H9 (cell line): ENCODE results near the gene MUC2. TPM values are rescaled to one million over a fixed set of nuclear protein-coding genes. Genes with fewer than 3 reads are reported as not detected.

Experiments used
- DNase-seq: peaks from one replicate; pipeline ENCODE4 v3.0.0-alpha.2; 2017
- H2AFZ ChIP-seq: one replicate; pipeline ENCODE4 v1.6.1; 2013; ENCODE audit warnings: mild to moderate bottlenecking, low read length, control low read depth, moderate library complexity
- H2AK5ac ChIP-seq: 2 replicates; pipeline ENCODE4 v1.6.1; 2013; ENCODE audit warnings: low read length, control low read depth, mixed read lengths; ENCODE audit not compliant: insufficient read length
- H2BK120ac ChIP-seq: one replicate; pipeline ENCODE4 v1.6.1; 2013; ENCODE audit warnings: low read depth, mild to moderate bottlenecking, low read length, control low read depth, inconsistent platforms; ENCODE audit not compliant: poor library complexity, severe bottlenecking
- H2BK12ac ChIP-seq: 2 replicates; pipeline ENCODE4 v1.6.1; 2013; ENCODE audit warnings: low read length, control low read depth, mixed read lengths, low read depth; ENCODE audit not compliant: insufficient read length
- H2BK15ac ChIP-seq: 2 replicates; pipeline ENCODE4 v1.6.1; 2013; ENCODE audit warnings: low read depth, low read length, control low read depth
- H2BK20ac ChIP-seq: one replicate; pipeline ENCODE4 v1.6.1; 2013; ENCODE audit warnings: low read depth, mild to moderate bottlenecking, low read length, control low read depth, inconsistent platforms; ENCODE audit not compliant: poor library complexity, severe bottlenecking
- H2BK5ac ChIP-seq: 2 replicates; pipeline ENCODE4 v1.6.1; 2013; ENCODE audit warnings: low read length, control low read depth, mixed read lengths; ENCODE audit not compliant: insufficient read length
- H3K14ac ChIP-seq: 2 replicates; pipeline ENCODE4 v1.6.1; 2013; ENCODE audit warnings: low read length, control low read depth; ENCODE audit not compliant: insufficient read depth
- H3K18ac ChIP-seq: 2 replicates; pipeline ENCODE4 v1.6.1; 2013; ENCODE audit warnings: low read depth, mild to moderate bottlenecking, mixed read lengths, low read length, control low read depth; ENCODE audit not compliant: insufficient read length
- H3K23ac ChIP-seq: 2 replicates; pipeline ENCODE4 v1.6.1; 2013; ENCODE audit warnings: low read length, control low read depth, mixed read lengths, low read depth; ENCODE audit not compliant: insufficient read length
- H3K23me2 ChIP-seq: 2 replicates; pipeline ENCODE4 v1.6.1; 2013; ENCODE audit warnings: low read depth, mild to moderate bottlenecking, mixed read lengths, low read length, control low read depth; ENCODE audit not compliant: insufficient read length, poor library complexity, severe bottlenecking
- H3K27ac ChIP-seq: 2 replicates; pipeline ENCODE4 v1.5.1; 2013; ENCODE audit warnings: low read length, control low read depth, mixed read lengths, low read depth; ENCODE audit not compliant: insufficient read length
- H3K27me3 ChIP-seq: 2 replicates; pipeline ENCODE4 v1.6.1; 2013; ENCODE audit warnings: low read length, control low read depth, inconsistent platforms; ENCODE audit not compliant: insufficient read depth
- H3K4ac ChIP-seq: 2 replicates; pipeline ENCODE4 v1.6.1; 2013; ENCODE audit warnings: low read depth, mild to moderate bottlenecking, control low read depth, inconsistent platforms, low read length, moderate library complexity
- H3K4me1 ChIP-seq: 2 replicates; pipeline ENCODE4 v1.6.1; 2013; ENCODE audit warnings: low read length, control low read depth, inconsistent platforms; ENCODE audit not compliant: insufficient read depth
- H3K4me2 ChIP-seq: 2 replicates; pipeline ENCODE4 v1.6.1; 2013; ENCODE audit warnings: low read length, control low read depth, mixed read lengths; ENCODE audit not compliant: insufficient read length, insufficient read depth
- H3K56ac ChIP-seq: 2 replicates; pipeline ENCODE4 v1.6.1; 2013; ENCODE audit warnings: low read depth, mild to moderate bottlenecking, mixed read lengths, low read length, control low read depth; ENCODE audit not compliant: insufficient read length
- H3K79me1 ChIP-seq: 2 replicates; pipeline ENCODE4 v1.6.1; 2013; ENCODE audit warnings: low read depth, mild to moderate bottlenecking, moderate library complexity, low read length, control low read depth, inconsistent platforms; ENCODE audit not compliant: insufficient read depth, poor library complexity, severe bottlenecking
- H3K79me2 ChIP-seq: 2 replicates; pipeline ENCODE4 v1.6.1; 2013; ENCODE audit warnings: low read length, control low read depth, inconsistent platforms; ENCODE audit not compliant: insufficient read depth
- H3K9ac ChIP-seq: 2 replicates; pipeline ENCODE4 v1.6.1; 2013; ENCODE audit warnings: low read length, control low read depth, mixed read lengths; ENCODE audit not compliant: insufficient read length; ENCODE audit errors: extremely low read depth
- H3K9me3 ChIP-seq: one replicate; pipeline ENCODE4 v1.6.1; 2013; ENCODE audit warnings: low read depth, low read length, inconsistent platforms; ENCODE audit not compliant: control insufficient read depth
- H3T11ph ChIP-seq: one replicate; pipeline ENCODE4 v1.6.1; 2013; ENCODE audit warnings: mild to moderate bottlenecking, low read length, control low read depth, inconsistent platforms
- H4K20me1 ChIP-seq: one replicate; pipeline ENCODE4 v1.6.1; 2013; ENCODE audit not compliant: control insufficient read depth, insufficient read length, insufficient read depth
- H4K5ac ChIP-seq: 2 replicates; pipeline ENCODE4 v1.6.1; 2013; ENCODE audit warnings: low read depth, mild to moderate bottlenecking, mixed read lengths, low read length, control low read depth; ENCODE audit not compliant: insufficient read length
- H4K8ac ChIP-seq: replicated peaks from 2 replicates; pipeline ENCODE4 v1.6.1; 2013; ENCODE audit warnings: low read length, control low read depth, mixed read lengths, low read depth; ENCODE audit not compliant: insufficient read length
- H4K91ac ChIP-seq: 2 replicates; pipeline ENCODE4 v1.6.1; 2013; ENCODE audit warnings: low read depth, mild to moderate bottlenecking, moderate library complexity, mixed read lengths, low read length, control low read depth; ENCODE audit not compliant: insufficient read length
- H3K27ac Mint-ChIP-seq, 3 experiments: 2 replicates in 2 of 3; 3 replicates in 1 of 3; pipeline ENCODE4 v1.8.0; 2020 to 2021; ENCODE audit warnings: mixed read lengths in 3 of 3, mild to moderate bottlenecking in 1 of 3, moderate library complexity in 1 of 3
- H3K27me3 Mint-ChIP-seq: 2 replicates; pipeline ENCODE4 v1.8.0; 2021; ENCODE audit warnings: low read depth, mild to moderate bottlenecking, moderate library complexity, mixed read lengths
- H3K36me3 Mint-ChIP-seq, 3 experiments: 2 replicates in 2 of 3; 3 replicates in 1 of 3; pipeline ENCODE4 v1.8.0; 2020 to 2021; ENCODE audit warnings: low read depth in 3 of 3, mixed read lengths in 3 of 3; ENCODE audit not compliant: insufficient read depth in 1 of 3
- H3K4me1 Mint-ChIP-seq, 2 experiments: 2 replicates each; pipeline ENCODE4 v1.8.0; 2020; ENCODE audit warnings: mixed read lengths in 2 of 2
- H3K4me3 Mint-ChIP-seq, 2 experiments: 2 replicates in 1 of 2; 3 replicates in 1 of 2; pipeline ENCODE4 v1.8.0; 2020 to 2021; ENCODE audit warnings: mild to moderate bottlenecking in 2 of 2, mixed read lengths in 2 of 2, moderate library complexity in 1 of 2
- H3K9me3 Mint-ChIP-seq, 2 experiments: 2 replicates in 1 of 2; 3 replicates in 1 of 2; pipeline ENCODE4 v1.8.0; 2020; ENCODE audit warnings: mild to moderate bottlenecking in 2 of 2, mixed read lengths in 2 of 2, moderate library complexity in 1 of 2
- CTCF ChIP-seq: fragments of 200-600 bp; sonication (generic); conservative IDR thresholded peaks from 3 replicates; pipeline ENCODE4 v1.8.0; 2021; ENCODE audit warnings: antibody characterized with exemption, mild to moderate bottlenecking
- WGBS: extraction: QIAGEN DNeasy Blood & Tissue Kit; methylation state at CpG from one replicate; pipeline ENCODE4 v1.1.7; 2013; ENCODE audit warnings: missing lambda C conversion rate, low lambda C conversion rate, mixed read lengths; ENCODE audit not compliant: insufficient read length; ENCODE audit errors: extremely low coverage; 5-methylcytosine and 5-hydroxymethylcytosine counted together
- total RNA-seq: library from RNA; stranded (reverse); gene quantifications from 2 replicates; pipeline ENCODE4 v1.2.1, GENCODE V29; 2021

Gene MUC2
- total RNA-seq, 1 experiment from 2014 or later: not detected

- Histone ChIP-seq H3K79me1 (no peaks in the 10 kb centered on the region), H4K5ac (no peak overlapping the region), H2BK15ac (no peak overlapping the region), H3K23ac (no peak overlapping the region), H3K9me3 (no peaks in the 10 kb centered on the region), H4K91ac (no peak overlapping the region), H2BK12ac (no peak overlapping the region), H4K8ac (no peak overlapping the region), H3K9ac (no peak overlapping the region), H3K18ac (no peak overlapping the region), H3K23me2 (no peaks in the 10 kb centered on the region), H3T11ph (no peak overlapping the region), H3K4me1 (no peaks in the 10 kb centered on the region), H3K4ac (no peak overlapping the region), H3K79me2 (no peaks in the 10 kb centered on the region), H3K14ac (no peak overlapping the region), H3K27me3 (no peaks in the 10 kb centered on the region), H3K4me2 (no peak overlapping the region), H3K56ac (no peak overlapping the region), H2AK5ac (no peak overlapping the region), H2AFZ (no peak overlapping the region), H2BK5ac (no peak overlapping the region), H3K27ac (no peak overlapping the region), H4K20me1 (no peaks in the 10 kb centered on the region), H2BK120ac (no peak overlapping the region), H2BK20ac (no peak overlapping the region)
- WGBS: no CpG with 5 or more reads among the region's 3 CpGs
- Mint-ChIP-seq H3K9me3 (peaks cover 10 to 17% of the 10 kb centered on the region in 2 experiments), H3K27ac (no peak overlapping the region), H3K4me1 (peaks cover 12 to 14% of the 10 kb centered on the region in 2 experiments; a peak in 3 of 4 replicates), H3K4me3 (no peak overlapping the region), H3K36me3 (no peaks in the 10 kb centered on the region), H3K27me3 (peaks cover 36% of the 10 kb centered on the region)
- DNase-seq: no peak
- TF ChIP-seq CTCF: no peak
Measured at GRCh38 chr11:1064167-1064566, 10.5 kb upstream of the MUC2 start.
